ENCODE data around the gene PLCG2.

GRCh38 chr16:81787659-81788058 is 8.6 kb downstream of the PLCG2 start:
- TF ChIP-seq, protein P1, sequence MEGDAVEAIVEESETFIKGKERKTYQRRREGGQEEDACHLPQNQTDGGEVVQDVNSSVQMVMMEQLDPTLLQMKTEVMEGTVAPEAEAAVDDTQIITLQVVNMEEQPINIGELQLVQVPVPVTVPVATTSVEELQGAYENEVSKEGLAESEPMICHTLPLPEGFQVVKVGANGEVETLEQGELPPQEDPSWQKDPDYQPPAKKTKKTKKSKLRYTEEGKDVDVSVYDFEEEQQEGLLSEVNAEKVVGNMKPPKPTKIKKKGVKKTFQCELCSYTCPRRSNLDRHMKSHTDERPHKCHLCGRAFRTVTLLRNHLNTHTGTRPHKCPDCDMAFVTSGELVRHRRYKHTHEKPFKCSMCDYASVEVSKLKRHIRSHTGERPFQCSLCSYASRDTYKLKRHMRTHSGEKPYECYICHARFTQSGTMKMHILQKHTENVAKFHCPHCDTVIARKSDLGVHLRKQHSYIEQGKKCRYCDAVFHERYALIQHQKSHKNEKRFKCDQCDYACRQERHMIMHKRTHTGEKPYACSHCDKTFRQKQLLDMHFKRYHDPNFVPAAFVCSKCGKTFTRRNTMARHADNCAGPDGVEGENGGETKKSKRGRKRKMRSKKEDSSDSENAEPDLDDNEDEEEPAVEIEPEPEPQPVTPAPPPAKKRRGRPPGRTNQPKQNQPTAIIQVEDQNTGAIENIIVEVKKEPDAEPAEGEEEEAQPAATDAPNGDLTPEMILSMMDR (IDR thresholded peaks at IDR 0.05) = no peak
- TF ChIP-seq EP300 (IDR thresholded peaks at IDR 0.05) (no peak), POLR2AphosphoS5 (IDR thresholded peaks at IDR 0.05) (no peak)
